K562 (cell line): Measurements from ENCODE around the gene KLK10. TPM values are rescaled to one million over a fixed set of nuclear protein-coding genes. Genes with fewer than 3 reads are reported as not detected.

Experiments used
- ADNP ChIP-seq: fragments of 200-800 bp; sonication (Bioruptor generic); IDR thresholded peaks from 2 replicates; pipeline ENCODE4 v1.6.1; 2016; ENCODE audit warnings: missing genetic modification characterization, missing compliant biosample characterization
- C11orf30 ChIP-seq: fragments of 450-650 bp; IDR thresholded peaks from 2 replicates; pipeline ENCODE4 v1.6.1; 2016; ENCODE audit warnings: low read depth, mild to moderate bottlenecking
- CBFA2T3 ChIP-seq: fragments of 450-650 bp; IDR thresholded peaks from 2 replicates; pipeline ENCODE4 v1.6.1; 2017
- CBX5 ChIP-seq: IDR thresholded peaks from 2 replicates; pipeline ENCODE4 v1.6.1; 2014; ENCODE audit warnings: low read depth, borderline replicate concordance
- ERF ChIP-seq: fragments of 450-650 bp; formaldehyde crosslinking; IDR thresholded peaks from 2 replicates; pipeline ENCODE4 v1.4.0; 2020; ENCODE audit warnings: mild to moderate bottlenecking, mixed read lengths
- HDGF ChIP-seq: fragments of 450-650 bp; IDR thresholded peaks from 2 replicates; pipeline ENCODE4 v1.6.1; 2016
- JUNB ChIP-seq: fragments of 450-650 bp; formaldehyde crosslinking; conservative IDR thresholded peaks from 2 replicates; pipeline ENCODE4 v1.4.0; 2020; ENCODE audit warnings: mild to moderate bottlenecking
- NCOA1 ChIP-seq: fragments of 450-650 bp; IDR thresholded peaks from 2 replicates; pipeline ENCODE4 v1.6.1; 2016; ENCODE audit warnings: low read depth
- NFATC3 ChIP-seq: fragments of 450-650 bp; IDR thresholded peaks from 2 replicates; pipeline ENCODE4 v1.6.1; 2017; ENCODE audit warnings: mild to moderate bottlenecking
- NFRKB ChIP-seq: fragments of 450-650 bp; IDR thresholded peaks from 2 replicates; pipeline ENCODE4 v1.6.1; 2016; ENCODE audit warnings: low read depth
- NR2C2 ChIP-seq, 2 experiments: fragments of 200-800 bp in 1 of 2; sonication (Bioruptor generic) in 1 of 2; sonication (generic) in 1 of 2; formaldehyde crosslinking in 1 of 2; IDR thresholded peaks; 2 replicates each; pipeline versions ENCODE4 v1.6.1 to v1.8.0; 2016 to 2022; ENCODE audit warnings: mild to moderate bottlenecking in 1 of 2, missing compliant biosample characterization in 1 of 2, missing genetic modification characterization in 1 of 2, missing genetic modification reagents in 1 of 2
- NR4A1 ChIP-seq, 2 experiments: fragments of 250-450 bp in 1 of 2; fragments of 450-650 bp in 1 of 2; sonication (Bioruptor Pico) in 1 of 2; IDR thresholded peaks; 2 replicates each; pipeline versions ENCODE4 v1.4.0 to v1.6.1; 2016 to 2020; ENCODE audit warnings: mild to moderate bottlenecking in 2 of 2, missing compliant biosample characterization in 1 of 2, missing genetic modification characterization in 1 of 2, moderate library complexity in 1 of 2
- POLR2A ChIP-seq: fragments of 450-650 bp; conservative IDR thresholded peaks from 2 replicates; pipeline ENCODE4 v1.6.1; 2016
- POLR2B ChIP-seq: fragments of 450-650 bp; IDR thresholded peaks from 2 replicates; pipeline ENCODE4 v1.6.1; 2018; ENCODE audit warnings: low read depth; ENCODE audit not compliant: partially characterized antibody
- RAD21 ChIP-seq, 2 experiments: fragments of 250-450 bp in 1 of 2; fragments of 450-650 bp in 1 of 2; sonication (Bioruptor Pico) in 1 of 2; formaldehyde crosslinking in 1 of 2; IDR thresholded peaks in 1 of 2; conservative IDR thresholded peaks in 1 of 2; 2 replicates each; pipeline versions ENCODE4 v1.4.0 to v1.8.0; 2020 to 2022; ENCODE audit warnings: mild to moderate bottlenecking in 2 of 2, moderate library complexity in 1 of 2
- SRSF3 ChIP-seq: fragments of 200-400 bp; formaldehyde crosslinking; IDR thresholded peaks from 2 replicates; pipeline ENCODE4 v1.6.1; 2016; ENCODE audit warnings: mild to moderate bottlenecking, low read length, moderate library complexity; ENCODE audit not compliant: insufficient read depth
- TAF15 ChIP-seq: fragments of 200-400 bp; formaldehyde crosslinking; IDR thresholded peaks from 2 replicates; pipeline ENCODE4 v1.6.1; 2017; ENCODE audit warnings: mild to moderate bottlenecking, low read depth, low read length, moderate library complexity
- ZNF121 ChIP-seq: sonication (generic); formaldehyde crosslinking; conservative IDR thresholded peaks from 2 replicates; pipeline ENCODE4 v1.8.0; 2022; ENCODE audit warnings: missing genetic modification reagents
- ZNF384 ChIP-seq: IDR thresholded peaks from 2 replicates; pipeline ENCODE4 v1.6.1; 2012; ENCODE audit warnings: low read depth, low read length, improper control_type of control experiment
- ZNF561 ChIP-seq: fragments of 450-650 bp; formaldehyde crosslinking; conservative IDR thresholded peaks from 2 replicates; pipeline ENCODE4 v1.4.0; 2020; ENCODE audit warnings: mild to moderate bottlenecking, moderate library complexity
- polyA plus RNA-seq, 8 experiments: library from polyadenylated mRNA; depleted of rRNA in 4 of 8; stranded (reverse) in 5 of 8; unstranded in 3 of 8; fragments of >200 nt; fragmentation: Nextera tagmentation in 2 of 8; fragmentation: Illumina TruSeq in 1 of 8; extraction: Ambion mirVana in 2 of 8; extraction: Trizol in 1 of 8; gene quantifications; 2 replicates each; pipeline versions ENCODE4 v1.2.1 to v1.2.3, GENCODE V29; 2011 to 2014; ENCODE audit warnings: inconsistent platforms in 1 of 8, missing spikeins in 1 of 8
- total RNA-seq, 7 experiments: library from RNA; depleted of rRNA in 6 of 7; stranded (reverse); fragments of >200 nt in 6 of 7; fragmentation: Illumina TruSeq in 2 of 7; extraction: Trizol in 2 of 7; gene quantifications; 2 replicates each; pipeline versions ENCODE4 v1.2.1 to v1.2.3, GENCODE V29; 2011 to 2021; ENCODE audit warnings: low replicate concordance in 1 of 7
- TF ChIP-seq, protein P1 (sequence below), 2 experiments: fragments of 450-650 bp in 1 of 2; sonication (generic) in 1 of 2; formaldehyde crosslinking in 1 of 2; IDR thresholded peaks in 1 of 2; conservative IDR thresholded peaks in 1 of 2; 2 replicates each; pipeline versions ENCODE4 v1.6.1 to v1.8.1; 2016 to 2023; ENCODE audit warnings: mild to moderate bottlenecking in 2 of 2, moderate library complexity in 2 of 2, inconsistent platforms in 1 of 2, missing genetic modification reagents in 1 of 2
- TF ChIP-seq, protein P2 (sequence below): fragments of 250-450 bp; sonication (Bioruptor Pico); IDR thresholded peaks from 2 replicates; pipeline ENCODE4 v1.4.0; 2020
- TF ChIP-seq, protein P3 (sequence below): sonication (generic); formaldehyde crosslinking; IDR thresholded peaks from 2 replicates; pipeline ENCODE4 v1.8.0; 2022; ENCODE audit warnings: mild to moderate bottlenecking, missing genetic modification reagents
- TF ChIP-seq, protein P4 (sequence below): fragments of 450-650 bp; IDR thresholded peaks from 2 replicates; pipeline ENCODE4 v1.6.1; 2016; ENCODE audit warnings: mild to moderate bottlenecking

The KLK10 gene
- total and polyA plus RNA-seq, 9 of the 15 experiments (the other 6 are each of a cell fraction or from before 2014, with no cell fraction given): 0.11 TPM; not detected in 8

DNA sequence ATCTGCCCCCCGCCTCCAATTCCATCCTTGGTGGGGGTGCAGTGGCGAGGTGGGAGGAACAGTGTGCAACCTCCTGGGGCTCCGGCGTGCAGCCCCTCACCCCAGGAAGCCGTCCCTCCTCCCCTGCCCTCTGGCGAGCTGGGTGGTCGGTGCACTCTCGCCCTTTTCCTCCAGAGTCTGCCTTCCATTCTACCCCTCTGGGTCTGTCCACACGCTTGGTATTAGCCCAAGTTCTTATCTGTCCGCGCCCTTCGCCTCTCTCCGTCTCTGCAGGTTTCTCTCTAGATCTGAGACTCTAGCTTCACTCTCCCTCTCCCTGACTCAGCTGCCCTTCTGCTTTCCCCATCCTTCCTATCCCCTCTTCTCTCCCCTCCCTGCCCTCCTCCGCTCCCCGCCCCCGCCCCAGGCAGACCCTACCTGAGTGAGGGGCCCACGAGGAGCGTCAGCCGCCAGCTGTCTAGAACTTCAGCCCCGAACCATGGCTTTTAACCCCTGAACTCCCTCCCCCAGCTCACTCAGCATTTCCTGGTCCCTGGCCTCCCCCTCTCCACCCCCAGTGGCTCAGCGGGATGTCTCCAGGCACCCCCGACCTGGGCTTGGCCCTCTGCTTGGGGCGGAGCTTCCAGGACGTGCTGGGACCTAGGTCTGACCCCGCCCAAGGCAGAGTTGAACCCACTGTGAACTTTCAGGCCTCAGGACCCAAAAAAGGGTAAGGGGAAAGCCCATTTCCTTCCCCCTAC, 45.9 kb upstream of the KLK10 start (continued):
- TF ChIP-seq, protein P1, sequence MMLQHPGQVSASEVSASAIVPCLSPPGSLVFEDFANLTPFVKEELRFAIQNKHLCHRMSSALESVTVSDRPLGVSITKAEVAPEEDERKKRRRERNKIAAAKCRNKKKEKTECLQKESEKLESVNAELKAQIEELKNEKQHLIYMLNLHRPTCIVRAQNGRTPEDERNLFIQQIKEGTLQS (IDR thresholded peaks at IDR 0.05): no peak
- TF ChIP-seq, protein P1 (CRISPR knock-in tag; conservative IDR thresholded peaks at IDR 0.05): no peak
- TF ChIP-seq NFRKB (0 out of 2 replicates have a peak, but pooled peaks have one; percentile 16), SRSF3 (no peak), NR2C2 (CRISPR knock-in tag; IDR thresholded peaks at IDR 0.05) (no peak), NR2C2 (tag; IDR thresholded peaks at IDR 0.05) (peak; percentile 29), NCOA1 (no peak), ZNF121 (CRISPR knock-in tag) (no peak), JUNB (no peak), CBX5 (no peak), TAF15 (no peak), ZNF561 (CRISPR knock-in tag) (no peak), NFATC3 (no peak), HDGF (no peak), NR4A1 (CRISPR knock-in tag; IDR thresholded peaks at IDR 0.05) (no peak), NR4A1 (tag; IDR thresholded peaks at IDR 0.05) (no peak), CBFA2T3 (peak; percentile 17; the same call in 1 of the 2 replicates), POLR2B (no peak), ZNF384 (no peak), ADNP (no peak), RAD21 (CRISPR knock-in tag; conservative IDR thresholded peaks at IDR 0.05 in 1 of 2, IDR thresholded peaks at IDR 0.05 in 1 of 2) (no peak), C11orf30 (peak; percentile 31; the same call in 1 of the 2 replicates), ERF (CRISPR knock-in tag) (no peak), POLR2A (no peak)
- TF ChIP-seq, protein P2, sequence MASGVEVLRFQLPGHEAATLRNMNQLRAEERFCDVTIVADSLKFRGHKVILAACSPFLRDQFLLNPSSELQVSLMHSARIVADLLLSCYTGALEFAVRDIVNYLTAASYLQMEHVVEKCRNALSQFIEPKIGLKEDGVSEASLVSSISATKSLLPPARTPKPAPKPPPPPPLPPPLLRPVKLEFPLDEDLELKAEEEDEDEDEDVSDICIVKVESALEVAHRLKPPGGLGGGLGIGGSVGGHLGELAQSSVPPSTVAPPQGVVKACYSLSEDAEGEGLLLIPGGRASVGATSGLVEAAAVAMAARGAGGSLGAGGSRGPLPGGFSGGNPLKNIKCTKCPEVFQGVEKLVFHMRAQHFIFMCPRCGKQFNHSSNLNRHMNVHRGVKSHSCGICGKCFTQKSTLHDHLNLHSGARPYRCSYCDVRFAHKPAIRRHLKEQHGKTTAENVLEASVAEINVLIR (CRISPR knock-in tag): no peak
- TF ChIP-seq, protein P3, sequence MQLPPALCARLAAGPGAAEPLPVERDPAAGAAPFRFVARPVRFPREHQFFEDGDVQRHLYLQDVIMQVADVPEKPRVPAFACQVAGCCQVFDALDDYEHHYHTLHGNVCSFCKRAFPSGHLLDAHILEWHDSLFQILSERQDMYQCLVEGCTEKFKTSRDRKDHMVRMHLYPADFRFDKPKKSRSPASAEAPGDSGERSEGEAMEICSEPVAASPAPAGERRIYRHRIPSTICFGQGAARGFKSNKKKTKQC (CRISPR knock-in tag): no peak
- TF ChIP-seq, protein P4, sequence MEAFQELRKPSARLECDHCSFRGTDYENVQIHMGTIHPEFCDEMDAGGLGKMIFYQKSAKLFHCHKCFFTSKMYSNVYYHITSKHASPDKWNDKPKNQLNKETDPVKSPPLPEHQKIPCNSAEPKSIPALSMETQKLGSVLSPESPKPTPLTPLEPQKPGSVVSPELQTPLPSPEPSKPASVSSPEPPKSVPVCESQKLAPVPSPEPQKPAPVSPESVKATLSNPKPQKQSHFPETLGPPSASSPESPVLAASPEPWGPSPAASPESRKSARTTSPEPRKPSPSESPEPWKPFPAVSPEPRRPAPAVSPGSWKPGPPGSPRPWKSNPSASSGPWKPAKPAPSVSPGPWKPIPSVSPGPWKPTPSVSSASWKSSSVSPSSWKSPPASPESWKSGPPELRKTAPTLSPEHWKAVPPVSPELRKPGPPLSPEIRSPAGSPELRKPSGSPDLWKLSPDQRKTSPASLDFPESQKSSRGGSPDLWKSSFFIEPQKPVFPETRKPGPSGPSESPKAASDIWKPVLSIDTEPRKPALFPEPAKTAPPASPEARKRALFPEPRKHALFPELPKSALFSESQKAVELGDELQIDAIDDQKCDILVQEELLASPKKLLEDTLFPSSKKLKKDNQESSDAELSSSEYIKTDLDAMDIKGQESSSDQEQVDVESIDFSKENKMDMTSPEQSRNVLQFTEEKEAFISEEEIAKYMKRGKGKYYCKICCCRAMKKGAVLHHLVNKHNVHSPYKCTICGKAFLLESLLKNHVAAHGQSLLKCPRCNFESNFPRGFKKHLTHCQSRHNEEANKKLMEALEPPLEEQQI: no peak
